Esophagus mucosa (tissue), 1 donor: ENCODE measurements around the gene COL19A1. TPM values are rescaled to one million over a fixed set of nuclear protein-coding genes. Genes with fewer than 3 reads are reported as not detected.
"Not testable (repeated sequence)": the region's sequence is repeated elsewhere in the genome, so short reads cannot be mapped to it uniquely, and the experiment has no call there.

Source experiments
- ATAC-seq: fragments of 200-7000 bp; cut with Tn5 transposase; one replicate; pipeline ENCODE4 v1.9.1; 2020
- total RNA-seq: library from RNA; stranded (reverse); gene quantifications from one replicate; pipeline ENCODE4 v1.2.4, GENCODE V29; 2023
- donor health status: DM: yes; HTN: yes; CAD: no.

COL19A1 gene
- total RNA-seq, 1 donor from 2014 or later, result 0.04 TPM

GRCh38 chr6:69973138-69973537, 106.8 kb downstream of the COL19A1 start:
- no peak for ATAC-seq

DNA sequence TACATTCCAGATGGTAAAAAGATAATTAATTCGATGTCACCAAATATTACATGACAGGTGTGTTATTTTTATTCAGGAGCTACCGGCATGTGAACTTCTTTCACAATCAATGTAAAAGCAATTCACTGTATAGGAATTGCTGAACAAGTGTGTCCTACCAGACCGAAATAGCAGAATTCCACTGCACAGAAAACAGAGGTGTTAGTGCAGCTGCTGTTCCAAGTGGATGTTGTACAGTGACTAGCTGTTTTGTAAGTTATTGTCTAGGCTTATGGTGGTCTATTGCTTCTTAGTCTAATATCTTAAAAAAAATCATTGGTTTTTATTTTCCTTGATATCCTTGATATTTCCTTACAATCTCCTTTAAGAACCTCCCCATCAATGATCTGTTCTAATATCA, 107.4 kb downstream of the COL19A1 start:
- no peak for ATAC-seq

DNA sequence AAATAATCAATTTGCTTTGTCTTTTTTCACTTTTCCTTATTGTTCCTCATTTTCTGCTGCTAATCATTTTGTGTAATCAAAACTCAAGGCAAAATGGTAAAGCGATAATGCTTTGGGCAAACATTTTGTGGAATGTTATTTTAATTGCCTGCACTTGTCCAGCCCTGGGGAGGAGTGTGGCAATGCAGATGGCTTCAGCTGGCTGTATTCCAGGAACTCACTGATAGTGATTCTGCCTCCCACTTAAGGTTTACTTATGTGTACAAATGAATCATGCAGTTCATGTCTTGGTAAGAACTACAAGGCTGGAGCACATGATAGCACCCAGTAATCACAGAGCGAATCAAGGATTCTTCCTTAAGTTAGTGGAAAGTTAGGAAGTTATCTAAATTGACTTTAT, 107.8 kb downstream of the COL19A1 start:
- ATAC-seq, result no peak

DNA sequence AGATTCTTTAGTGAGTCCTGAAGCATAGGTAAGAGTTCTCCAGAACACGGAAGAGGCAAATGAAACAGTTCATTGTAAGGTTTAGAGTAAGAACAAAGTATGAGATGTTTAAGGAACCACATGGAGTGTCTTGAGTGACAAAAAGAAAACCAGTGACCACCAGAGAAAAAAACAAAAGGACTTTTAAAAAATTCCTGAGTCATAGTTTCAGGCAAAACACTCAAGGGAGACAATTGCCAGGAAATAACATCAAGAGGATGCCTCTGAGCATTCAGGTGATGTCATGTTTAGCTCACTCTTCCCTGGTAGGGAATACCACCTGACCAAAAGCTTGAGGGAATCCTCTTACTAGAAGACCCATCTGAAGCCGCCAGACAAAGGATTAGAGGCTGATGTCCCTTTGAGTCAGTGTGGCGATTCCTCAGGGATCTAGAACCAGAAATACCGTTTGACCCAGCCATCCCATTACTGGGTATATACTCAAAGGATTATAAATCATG, 110.3 kb downstream of the COL19A1 start:
- ATAC-seq, result no peak

GRCh38 chr6:69980624-69981023, 114.3 kb downstream of the COL19A1 start:
- ATAC-seq, result no peak

DNA sequence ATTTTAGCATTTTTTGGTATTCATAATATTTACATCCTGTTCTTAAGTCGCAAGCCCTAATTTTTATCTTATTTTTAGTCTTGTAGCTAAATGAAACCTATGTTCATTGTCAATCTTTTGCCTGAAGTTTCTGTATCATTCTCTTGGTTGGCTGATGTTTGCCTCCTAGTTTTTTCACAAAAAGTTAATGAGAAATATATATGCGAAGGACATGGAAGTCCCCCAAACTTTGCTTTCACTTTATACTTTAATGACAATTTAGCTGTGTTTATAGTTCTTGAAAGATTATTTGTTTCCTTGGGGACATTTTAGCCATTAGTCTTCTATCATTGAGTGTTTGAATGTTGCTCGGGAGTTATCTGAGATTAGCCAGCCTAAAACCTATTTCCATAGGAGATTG, 118.2 kb downstream of the COL19A1 start:
- no peak for ATAC-seq

GRCh38 chr6:69985180-69985579, 118.8 kb downstream of the COL19A1 start:
- no peak for ATAC-seq

- ATAC-seq, result no peak
Observed at GRCh38 chr6:69987550-69987949, 121.2 kb downstream of the COL19A1 start.

DNA sequence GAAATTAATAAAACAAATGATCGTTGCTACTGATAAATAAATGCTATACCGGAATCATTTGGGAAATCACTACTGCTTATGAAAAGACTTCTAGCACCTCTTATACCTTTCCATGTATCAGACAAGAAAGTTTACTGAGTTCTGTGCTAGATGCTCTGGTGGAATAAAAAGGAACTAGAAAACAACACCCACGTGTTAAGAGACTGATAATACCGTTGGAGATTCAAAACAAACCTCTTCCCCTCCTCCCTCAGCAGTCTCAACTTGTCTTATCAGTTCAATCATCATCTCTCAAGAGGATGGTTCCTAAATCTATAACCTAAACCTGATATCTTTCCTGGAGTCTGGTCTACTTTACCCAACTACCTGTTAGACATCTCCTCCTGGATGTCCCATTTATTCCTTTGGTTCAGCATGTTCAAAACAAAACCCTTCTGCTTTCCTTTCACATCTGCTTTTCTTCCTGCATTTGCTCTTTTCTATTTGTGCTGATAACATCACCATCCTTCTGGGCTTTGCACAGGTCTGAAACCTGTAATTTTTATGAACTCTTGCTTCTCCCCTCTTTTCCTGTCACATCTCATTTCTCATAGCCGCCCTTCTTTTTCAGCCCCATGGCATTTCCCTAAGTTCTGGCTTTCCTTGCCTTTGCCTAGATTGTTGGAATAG, 122.2 kb downstream of the COL19A1 start:
- no peak for ATAC-seq

DNA sequence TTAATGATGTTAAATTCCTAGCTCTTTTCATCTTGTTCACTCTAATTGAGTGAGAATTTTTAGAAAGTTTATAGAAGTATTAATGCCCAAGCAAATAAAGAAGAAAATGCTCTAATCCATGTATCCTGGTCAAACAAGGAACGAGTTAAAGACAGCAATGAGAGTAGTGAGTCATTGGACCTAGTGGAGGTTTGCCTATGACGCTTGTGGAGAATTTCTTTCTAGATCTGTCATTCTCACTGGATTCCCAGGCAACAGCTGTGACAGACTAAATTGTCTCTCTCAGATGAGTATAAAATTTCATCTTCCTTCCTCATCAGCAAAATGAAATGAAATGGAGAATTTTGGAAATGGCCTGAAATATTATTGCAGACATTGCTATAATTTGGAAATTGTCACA, 127.9 kb downstream of the COL19A1 start:
- ATAC-seq, result no peak

DNA sequence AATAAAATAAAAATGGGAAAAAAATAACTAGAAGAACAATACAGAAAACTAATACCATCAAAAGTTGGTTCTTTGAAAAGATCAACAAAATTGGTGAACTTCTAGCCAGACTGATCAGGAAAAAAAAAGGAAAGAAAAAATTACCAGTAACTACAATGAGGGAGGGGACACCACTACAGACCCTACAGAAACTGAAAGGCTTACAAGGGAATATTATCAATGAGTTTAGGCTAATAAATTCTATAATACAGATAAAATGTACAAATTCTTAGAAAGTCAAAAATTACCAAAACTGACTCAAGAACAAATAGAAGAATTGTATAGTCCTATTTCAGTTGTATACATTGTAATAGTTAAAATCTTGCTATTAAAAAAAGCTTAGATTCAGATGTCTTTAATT, 141.8 kb downstream of the COL19A1 start:
- ATAC-seq, result no peak

- not testable (repeated sequence) for ATAC-seq
Observed at GRCh38 chr6:70010339-70010738, 144.0 kb downstream of the COL19A1 start.

DNA sequence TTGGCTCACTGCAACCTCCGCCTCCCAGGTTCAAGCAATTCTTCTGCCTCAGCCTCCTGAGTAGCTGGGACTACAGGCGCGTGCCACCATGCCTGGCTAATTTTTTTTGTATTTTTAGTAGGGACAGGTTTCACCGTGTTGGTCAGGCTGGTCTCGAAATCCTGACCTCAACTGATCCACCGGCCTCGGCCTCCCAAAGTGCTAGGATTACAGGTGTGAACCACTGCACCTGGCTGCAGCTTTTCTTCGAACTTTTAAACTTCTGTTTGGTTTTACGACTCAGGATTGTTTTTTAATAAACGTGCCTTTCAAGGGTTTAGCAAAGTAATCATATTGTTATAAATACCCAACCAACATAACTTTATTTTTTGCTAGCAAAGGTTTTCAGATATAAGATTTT, 156.8 kb downstream of the COL19A1 start:
- not testable (repeated sequence) for ATAC-seq

DNA sequence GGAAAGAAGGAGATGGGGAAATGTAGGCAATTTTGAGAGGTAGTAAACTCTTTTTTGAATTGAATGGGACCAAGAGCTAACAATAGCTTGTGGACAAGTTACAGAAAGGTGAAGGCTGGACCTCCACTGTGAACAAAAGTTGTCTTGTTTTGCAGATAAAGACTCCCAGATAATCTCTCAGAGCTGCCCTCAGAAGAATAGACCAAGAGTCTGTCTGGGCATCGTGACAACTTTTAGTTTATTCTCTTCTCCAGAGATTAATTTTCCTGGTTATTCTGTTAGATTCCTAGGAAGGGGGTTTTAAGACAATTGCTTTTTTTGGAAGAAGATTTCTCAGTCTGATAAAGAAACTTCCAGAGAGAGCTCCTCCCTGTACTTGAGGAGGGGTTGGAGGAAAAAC, 161.9 kb downstream of the COL19A1 start:
- ATAC-seq, result no peak

GRCh38 chr6:70028926-70029325, 162.6 kb downstream of the COL19A1 start:
- ATAC-seq, result no peak

- ATAC-seq, result no peak
Observed at GRCh38 chr6:70033781-70034180, 167.4 kb downstream of the COL19A1 start.

GRCh38 chr6:70037445-70037844, 171.1 kb downstream of the COL19A1 start:
- ATAC-seq, result no peak

GRCh38 chr6:70040766-70041165, 174.4 kb downstream of the COL19A1 start:
- no peak for ATAC-seq

- ATAC-seq, result no peak
Observed at GRCh38 chr6:70041411-70041810, 175.1 kb downstream of the COL19A1 start.

DNA sequence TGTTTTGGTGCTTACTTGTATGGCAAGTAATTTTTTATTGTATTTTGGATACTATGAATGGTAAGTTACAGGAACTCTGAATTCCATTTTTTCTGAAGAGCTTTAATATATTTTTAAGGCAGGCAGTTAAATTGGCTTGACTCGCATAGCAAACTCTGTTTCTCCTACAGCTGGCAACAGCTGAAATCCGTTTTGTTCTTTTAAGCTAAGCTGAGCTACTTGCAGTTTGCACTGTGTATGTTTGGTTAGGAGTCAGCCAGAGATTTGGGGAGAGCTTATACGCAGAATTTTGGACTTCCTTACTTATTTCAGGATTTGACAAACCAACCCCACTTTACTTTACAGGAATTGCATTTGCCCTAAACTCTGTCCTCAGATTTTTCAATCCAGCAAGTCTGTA, 179.1 kb downstream of the COL19A1 start:
- no peak for ATAC-seq

- ATAC-seq, result no peak
Observed at GRCh38 chr6:70051197-70052124, 185.1 kb downstream of the COL19A1 start.

- no peak for ATAC-seq
Observed at GRCh38 chr6:70059039-70059719, 192.8 kb downstream of the COL19A1 start.

- no peak for ATAC-seq
Observed at GRCh38 chr6:70060680-70061079, 194.3 kb downstream of the COL19A1 start.
